ENCODE data around the gene IMPG1.

DNA sequence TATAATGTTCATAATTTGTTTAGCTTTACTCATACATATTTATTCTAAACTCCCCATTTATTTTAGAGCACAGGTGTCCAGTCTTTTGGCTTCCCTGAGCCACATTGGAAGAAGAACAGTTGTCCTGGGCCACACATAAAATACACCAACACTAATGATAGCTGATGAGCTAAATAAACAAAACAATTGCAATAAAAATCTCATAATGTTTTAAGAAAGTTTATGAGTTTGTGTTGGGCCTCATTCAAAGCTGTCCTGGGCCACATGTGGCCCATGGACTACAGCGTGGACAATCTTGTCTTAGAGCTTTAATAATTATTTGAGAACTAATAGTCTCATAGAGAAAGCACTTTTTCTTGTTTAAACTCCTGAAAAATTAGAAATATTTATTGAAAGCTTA lies 192.2 kb downstream of the IMPG1 start:
- TF ChIP-seq, protein P1, sequence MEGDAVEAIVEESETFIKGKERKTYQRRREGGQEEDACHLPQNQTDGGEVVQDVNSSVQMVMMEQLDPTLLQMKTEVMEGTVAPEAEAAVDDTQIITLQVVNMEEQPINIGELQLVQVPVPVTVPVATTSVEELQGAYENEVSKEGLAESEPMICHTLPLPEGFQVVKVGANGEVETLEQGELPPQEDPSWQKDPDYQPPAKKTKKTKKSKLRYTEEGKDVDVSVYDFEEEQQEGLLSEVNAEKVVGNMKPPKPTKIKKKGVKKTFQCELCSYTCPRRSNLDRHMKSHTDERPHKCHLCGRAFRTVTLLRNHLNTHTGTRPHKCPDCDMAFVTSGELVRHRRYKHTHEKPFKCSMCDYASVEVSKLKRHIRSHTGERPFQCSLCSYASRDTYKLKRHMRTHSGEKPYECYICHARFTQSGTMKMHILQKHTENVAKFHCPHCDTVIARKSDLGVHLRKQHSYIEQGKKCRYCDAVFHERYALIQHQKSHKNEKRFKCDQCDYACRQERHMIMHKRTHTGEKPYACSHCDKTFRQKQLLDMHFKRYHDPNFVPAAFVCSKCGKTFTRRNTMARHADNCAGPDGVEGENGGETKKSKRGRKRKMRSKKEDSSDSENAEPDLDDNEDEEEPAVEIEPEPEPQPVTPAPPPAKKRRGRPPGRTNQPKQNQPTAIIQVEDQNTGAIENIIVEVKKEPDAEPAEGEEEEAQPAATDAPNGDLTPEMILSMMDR (conservative IDR thresholded peaks at IDR 0.05 in 1 of 2, IDR thresholded peaks at IDR 0.05 in 1 of 2; ENCODE audit: extremely low read depth in 1 of 2, insufficient read depth in 1 of 2, low read depth in 1 of 2, low read length in 2 of 2) = no peak
- TF ChIP-seq EZH2 (IDR thresholded peaks at IDR 0.05; ENCODE audit: borderline replicate concordance, low read length) = no peak
